Endodermal cell (in vitro differentiated cells): ENCODE results near the gene HOXD8. TPM values are rescaled to one million over a fixed set of nuclear protein-coding genes. Genes with fewer than 3 reads are reported as not detected.

Experiments
- DNase-seq: peaks from one replicate; pipeline ENCODE4 v3.0.0-alpha.2; 2017
- H3K27ac ChIP-seq: 2 replicates; pipeline ENCODE4 v1.5.1; 2013; ENCODE audit warnings: mild to moderate bottlenecking, low read depth, low read length, moderate library complexity
- H3K27me3 ChIP-seq: 2 replicates; pipeline ENCODE4 v1.6.1; 2013; ENCODE audit warnings: mild to moderate bottlenecking, low read length, moderate library complexity; ENCODE audit not compliant: insufficient read depth, control insufficient read depth, poor library complexity, severe bottlenecking
- H3K36me3 ChIP-seq: 2 replicates; pipeline ENCODE4 v1.7.0; 2013; ENCODE audit warnings: mild to moderate bottlenecking, low read length, moderate library complexity; ENCODE audit not compliant: control insufficient read depth, insufficient read depth
- H3K4me1 ChIP-seq: one replicate; pipeline ENCODE4 v1.7.0; 2013; ENCODE audit warnings: low read length; ENCODE audit not compliant: control insufficient read depth, insufficient read depth
- H3K4me3 ChIP-seq: 2 replicates; pipeline ENCODE4 v1.5.1; 2013; ENCODE audit warnings: mild to moderate bottlenecking, low read length, moderate library complexity
- H3K9ac ChIP-seq: 2 replicates; pipeline ENCODE4 v1.6.1; 2013; ENCODE audit warnings: mild to moderate bottlenecking, low read length, moderate library complexity; ENCODE audit not compliant: poor library complexity, severe bottlenecking; ENCODE audit errors: extremely low read depth
- H3K9me3 ChIP-seq: 2 replicates; pipeline ENCODE4 v1.6.1; 2013; ENCODE audit warnings: mild to moderate bottlenecking, low read length, moderate library complexity; ENCODE audit not compliant: control insufficient read depth
- H3K27ac Mint-ChIP-seq: 2 replicates; pipeline ENCODE4 v1.8.0; 2020; ENCODE audit warnings: mixed read lengths
- H3K27me3 Mint-ChIP-seq: 2 replicates; pipeline ENCODE4 v1.8.0; 2021; ENCODE audit warnings: mild to moderate bottlenecking, mixed read lengths; ENCODE audit not compliant: insufficient read depth
- H3K36me3 Mint-ChIP-seq: 2 replicates; pipeline ENCODE4 v1.8.0; 2020; ENCODE audit warnings: low read depth, mixed read lengths
- H3K4me1 Mint-ChIP-seq: 2 replicates; pipeline ENCODE4 v1.8.0; 2020; ENCODE audit warnings: mixed read lengths
- H3K4me3 Mint-ChIP-seq: 2 replicates; pipeline ENCODE4 v1.8.0; 2020; ENCODE audit warnings: mild to moderate bottlenecking, moderate library complexity, mixed read lengths
- H3K9me3 Mint-ChIP-seq: 2 replicates; pipeline ENCODE4 v1.8.0; 2020; ENCODE audit warnings: mild to moderate bottlenecking, mixed read lengths
- WGBS, 2 experiments: methylation state at CpG; one replicate each; pipeline versions ENCODE4 v1.1.5 to v1.1.7; 2013; ENCODE audit warnings: missing lambda C conversion rate in 2 of 2, mixed read lengths in 1 of 2; ENCODE audit not compliant: insufficient coverage in 1 of 2, insufficient read length in 1 of 2; 5-methylcytosine and 5-hydroxymethylcytosine counted together
- total RNA-seq, 2 donors: library from RNA; stranded (reverse); fragmentation: NEBNext Ultra II Directional in 1 of 2; extraction: Animal tissue kit (Norgen Biotek cat#: 25700) in 1 of 2; gene quantifications; 2 replicates in 1 of 2; 3 replicates in 1 of 2; pipeline ENCODE4 v1.2.1, GENCODE V29; 2021
- TF ChIP-seq, protein P1 (sequence below): fragments of 200-600 bp; sonication (generic); conservative IDR thresholded peaks from 2 replicates; pipeline ENCODE4 v1.5.0; 2021; ENCODE audit warnings: antibody characterized with exemption, mild to moderate bottlenecking

Gene HOXD8
- total RNA-seq, 2 donors from 2014 or later, result not detected

DNA sequence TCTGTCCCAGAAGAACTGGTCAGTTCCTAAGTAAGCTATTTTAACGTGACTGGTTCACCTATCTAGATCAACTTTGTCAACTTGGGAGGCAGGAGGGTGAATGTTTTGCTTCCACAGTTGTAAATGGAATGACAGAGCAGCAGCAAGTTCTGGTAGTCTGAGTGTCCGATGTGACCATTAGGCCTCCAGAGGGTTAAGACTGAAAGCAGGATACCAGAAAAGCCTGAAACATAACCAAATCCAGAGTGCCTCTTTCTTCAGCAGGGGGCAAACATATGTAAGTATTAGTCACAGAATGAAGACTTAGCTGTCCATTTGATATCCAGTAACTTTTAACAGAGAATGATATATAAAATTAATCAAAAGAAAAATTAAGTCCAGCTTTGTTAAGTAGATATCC is 36.8 kb downstream of the HOXD8 start:
- TF ChIP-seq, protein P1, sequence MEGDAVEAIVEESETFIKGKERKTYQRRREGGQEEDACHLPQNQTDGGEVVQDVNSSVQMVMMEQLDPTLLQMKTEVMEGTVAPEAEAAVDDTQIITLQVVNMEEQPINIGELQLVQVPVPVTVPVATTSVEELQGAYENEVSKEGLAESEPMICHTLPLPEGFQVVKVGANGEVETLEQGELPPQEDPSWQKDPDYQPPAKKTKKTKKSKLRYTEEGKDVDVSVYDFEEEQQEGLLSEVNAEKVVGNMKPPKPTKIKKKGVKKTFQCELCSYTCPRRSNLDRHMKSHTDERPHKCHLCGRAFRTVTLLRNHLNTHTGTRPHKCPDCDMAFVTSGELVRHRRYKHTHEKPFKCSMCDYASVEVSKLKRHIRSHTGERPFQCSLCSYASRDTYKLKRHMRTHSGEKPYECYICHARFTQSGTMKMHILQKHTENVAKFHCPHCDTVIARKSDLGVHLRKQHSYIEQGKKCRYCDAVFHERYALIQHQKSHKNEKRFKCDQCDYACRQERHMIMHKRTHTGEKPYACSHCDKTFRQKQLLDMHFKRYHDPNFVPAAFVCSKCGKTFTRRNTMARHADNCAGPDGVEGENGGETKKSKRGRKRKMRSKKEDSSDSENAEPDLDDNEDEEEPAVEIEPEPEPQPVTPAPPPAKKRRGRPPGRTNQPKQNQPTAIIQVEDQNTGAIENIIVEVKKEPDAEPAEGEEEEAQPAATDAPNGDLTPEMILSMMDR, result no peak
- Histone ChIP-seq H3K4me3 (no peak overlapping the region), H3K9ac (no peak overlapping the region), H3K9me3 (peaks cover 9% of the 10 kb centered on the region), H3K27ac (no peak overlapping the region), H3K4me1 (no peaks in the 10 kb centered on the region), H3K36me3 (no peaks in the 10 kb centered on the region), H3K27me3 (peaks cover 100% of the 10 kb centered on the region)
- Mint-ChIP-seq H3K27me3 (peaks cover 99% of the 10 kb centered on the region), H3K36me3 (no peaks in the 10 kb centered on the region), H3K9me3 (no peaks in the 10 kb centered on the region), H3K27ac (no peak overlapping the region), H3K4me1 (peaks cover 5% of the 10 kb centered on the region), H3K4me3 (no peak overlapping the region)
- no peak for DNase-seq
- 20 to 33% methylated on average over 2 of the region's 2 CpGs for WGBS, 2 experiments

DNA sequence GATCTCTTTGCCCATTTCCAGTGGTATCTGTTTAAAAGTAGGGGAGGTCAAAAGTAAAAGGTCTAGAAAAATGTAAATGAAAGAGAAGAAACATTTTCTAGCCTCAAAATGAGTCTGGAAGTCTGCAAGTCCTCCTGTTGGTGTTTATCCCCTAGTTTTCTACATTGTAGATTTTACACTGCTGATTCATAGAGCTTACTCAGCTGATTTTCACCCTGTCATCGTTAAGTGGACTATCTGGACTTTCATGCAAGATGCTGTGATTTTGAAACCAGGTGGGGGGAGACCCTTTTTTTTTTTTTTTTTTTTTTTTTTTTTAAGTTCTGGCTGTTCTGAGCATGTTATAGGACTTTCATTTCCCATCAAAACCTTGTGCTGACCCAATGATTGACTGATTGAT is 37.9 kb downstream of the HOXD8 start:
- Histone ChIP-seq H3K27me3 (peaks cover 100% of the 10 kb centered on the region), H3K9ac (no peak overlapping the region), H3K9me3 (peaks cover 9% of the 10 kb centered on the region), H3K4me1 (peaks cover 3% of the 10 kb centered on the region), H3K27ac (no peak overlapping the region), H3K4me3 (no peak overlapping the region), H3K36me3 (no peaks in the 10 kb centered on the region)
- Mint-ChIP-seq H3K27ac (no peak overlapping the region), H3K27me3 (peaks cover 99% of the 10 kb centered on the region), H3K9me3 (no peaks in the 10 kb centered on the region), H3K4me3 (no peak overlapping the region), H3K36me3 (no peaks in the 10 kb centered on the region), H3K4me1 (peaks cover 6% of the 10 kb centered on the region)
- TF ChIP-seq, protein P1, result no peak
- WGBS, 2 experiments, result 54% methylated on average over 1 of the region's 1 CpG; no CpG with 5 or more reads in 1 of the 2 experiments
- DNase-seq, result no peak

DNA sequence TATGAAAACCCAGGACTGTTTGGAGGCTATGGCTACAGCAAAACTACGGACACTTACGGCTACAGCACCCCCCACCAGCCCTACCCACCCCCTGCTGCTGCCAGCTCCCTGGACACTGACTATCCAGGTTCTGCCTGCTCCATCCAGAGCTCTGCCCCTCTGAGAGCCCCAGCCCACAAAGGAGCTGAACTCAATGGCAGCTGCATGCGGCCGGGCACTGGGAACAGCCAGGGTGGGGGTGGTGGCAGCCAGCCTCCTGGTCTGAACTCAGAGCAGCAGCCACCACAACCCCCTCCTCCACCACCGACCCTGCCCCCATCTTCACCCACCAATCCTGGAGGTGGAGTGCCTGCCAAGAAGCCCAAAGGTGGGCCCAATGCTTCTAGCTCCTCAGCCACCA is 39.7 kb downstream of the HOXD8 start:
- H3K27me3 Mint-ChIP-seq, result peaks cover 100% of the 10 kb centered on the region
- H3K4me3 ChIP-seq, result no peak overlapping the region
- 53 to 80% methylated on average over 1 to 5 of the region's 5 CpGs for WGBS, 2 experiments
- H3K4me1 ChIP-seq, result peaks cover 8% of the 10 kb centered on the region
- TF ChIP-seq, protein P1, result no peak
- H3K27ac ChIP-seq, result no peak overlapping the region
- DNase-seq, result no peak
- no peaks in the 10 kb centered on the region for H3K36me3 ChIP-seq
- H3K36me3 Mint-ChIP-seq, result no peaks in the 10 kb centered on the region
- H3K9me3 ChIP-seq, result peaks cover 3% of the 10 kb centered on the region
- peaks cover 100% of the 10 kb centered on the region for H3K27me3 ChIP-seq
- no peak overlapping the region for H3K4me3 Mint-ChIP-seq
- H3K9me3 Mint-ChIP-seq, result no peaks in the 10 kb centered on the region
- no peak overlapping the region for H3K9ac ChIP-seq
- H3K4me1 Mint-ChIP-seq, result peaks cover 11% of the 10 kb centered on the region
- H3K27ac Mint-ChIP-seq, result no peak overlapping the region
